Epidermal melanocyte (primary cell): ENCODE results near the gene TRMT1L.
"Not testable (repeated sequence)": the region's sequence is repeated elsewhere in the genome, so short reads cannot be mapped to it uniquely, and the experiment has no call there.

Experiments
- DNase-seq: peaks from one replicate; pipeline ENCODE4 v3.0.0; 2011; ENCODE audit warnings: low spot score; ENCODE audit not compliant: insufficient read length

TRMT1L gene, protein sequence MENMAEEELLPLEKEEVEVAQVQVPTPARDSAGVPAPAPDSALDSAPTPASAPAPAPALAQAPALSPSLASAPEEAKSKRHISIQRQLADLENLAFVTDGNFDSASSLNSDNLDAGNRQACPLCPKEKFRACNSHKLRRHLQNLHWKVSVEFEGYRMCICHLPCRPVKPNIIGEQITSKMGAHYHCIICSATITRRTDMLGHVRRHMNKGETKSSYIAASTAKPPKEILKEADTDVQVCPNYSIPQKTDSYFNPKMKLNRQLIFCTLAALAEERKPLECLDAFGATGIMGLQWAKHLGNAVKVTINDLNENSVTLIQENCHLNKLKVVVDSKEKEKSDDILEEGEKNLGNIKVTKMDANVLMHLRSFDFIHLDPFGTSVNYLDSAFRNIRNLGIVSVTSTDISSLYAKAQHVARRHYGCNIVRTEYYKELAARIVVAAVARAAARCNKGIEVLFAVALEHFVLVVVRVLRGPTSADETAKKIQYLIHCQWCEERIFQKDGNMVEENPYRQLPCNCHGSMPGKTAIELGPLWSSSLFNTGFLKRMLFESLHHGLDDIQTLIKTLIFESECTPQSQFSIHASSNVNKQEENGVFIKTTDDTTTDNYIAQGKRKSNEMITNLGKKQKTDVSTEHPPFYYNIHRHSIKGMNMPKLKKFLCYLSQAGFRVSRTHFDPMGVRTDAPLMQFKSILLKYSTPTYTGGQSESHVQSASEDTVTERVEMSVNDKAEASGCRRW

DNA sequence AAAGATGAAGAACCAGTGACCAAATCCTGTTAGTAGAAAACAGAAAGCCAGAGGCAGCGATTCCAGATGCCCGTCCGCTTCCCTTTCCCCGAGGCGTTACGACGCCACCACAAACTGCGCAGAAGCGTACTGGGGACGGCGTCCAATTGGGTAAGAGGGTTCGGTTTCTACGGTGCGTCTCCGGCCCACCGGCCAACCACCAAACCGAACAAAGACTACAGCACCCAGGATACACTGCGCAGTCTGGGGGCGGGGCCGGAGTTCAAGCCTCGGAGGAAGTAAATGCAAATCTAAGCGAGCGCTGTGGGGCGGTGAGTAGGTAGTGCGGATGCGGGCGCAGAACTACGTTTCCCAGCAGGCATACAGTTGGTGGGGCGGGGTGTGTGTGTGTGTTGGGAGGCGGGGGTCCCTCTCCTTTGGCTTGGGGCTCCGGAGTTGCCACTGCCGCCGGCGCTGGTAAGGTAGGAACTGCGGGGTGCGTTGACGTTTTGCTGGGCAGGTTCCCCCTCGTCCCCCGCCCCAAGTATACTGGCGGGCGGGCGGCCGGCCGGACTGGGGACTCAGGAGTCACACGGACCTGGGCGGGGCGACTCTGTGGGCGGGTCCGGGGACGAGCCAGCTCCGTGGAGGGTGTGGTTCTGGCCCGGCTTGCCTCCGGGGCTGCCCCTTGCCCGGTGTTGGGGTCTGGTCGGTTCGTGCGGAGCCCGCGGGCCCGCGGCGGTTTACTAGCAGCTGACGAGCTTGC is at the start of gene TRMT1L, which contains the start of gene SWT1:
TSS of gene TRMT1L (minus strand) at position 100 of the 745 bp plus-strand sequence. CDS start 241 bp downstream, outside the sequence.
TSS of gene SWT1 (plus strand) at position 314 of the 745 bp plus-strand sequence. CDS start 3,675 bp downstream, outside the sequence.
- peak; percentile 68 for DNase-seq

DNA sequence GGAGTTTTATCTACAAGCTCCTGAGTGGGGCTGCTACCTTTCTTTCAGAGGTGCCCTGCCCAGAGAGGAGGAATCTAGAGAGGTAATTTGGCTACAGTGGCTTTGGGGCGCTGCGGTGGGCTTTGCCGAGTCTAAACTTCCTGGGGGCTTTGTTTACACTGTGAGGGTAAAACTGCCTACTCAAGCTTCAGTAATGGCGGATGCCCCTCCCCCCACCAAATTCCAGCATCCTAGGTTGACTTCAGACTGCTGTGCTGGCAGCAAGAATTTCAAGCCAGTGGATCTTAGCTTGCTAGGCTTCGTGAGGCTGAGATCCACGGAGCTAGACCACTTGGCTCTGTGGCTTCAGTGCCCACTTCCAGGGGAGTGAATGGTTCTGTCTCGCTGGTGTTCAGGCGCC is 44.1 kb upstream of the TRMT1L start:
- no peak for DNase-seq

DNA sequence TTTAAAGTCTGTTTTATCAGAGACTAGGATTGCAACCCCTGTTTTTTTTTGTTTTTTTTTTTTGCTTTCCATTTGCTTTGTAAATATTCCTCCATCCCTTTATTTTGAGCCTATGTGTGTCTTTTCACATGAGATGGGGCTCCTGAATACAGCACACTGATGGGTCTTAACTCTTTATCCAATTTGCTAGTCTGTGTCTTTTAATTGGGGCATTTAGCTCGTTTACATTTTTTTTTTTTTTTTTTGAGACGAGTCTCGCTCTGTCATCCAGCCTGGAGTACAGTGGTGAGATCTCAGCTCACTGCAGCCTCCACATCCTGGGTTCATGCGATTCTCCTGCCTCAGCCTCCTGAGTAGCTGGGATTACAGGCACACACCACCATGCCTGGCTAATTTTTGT is 42.0 kb upstream of the TRMT1L start:
- not testable (repeated sequence) for DNase-seq

DNA sequence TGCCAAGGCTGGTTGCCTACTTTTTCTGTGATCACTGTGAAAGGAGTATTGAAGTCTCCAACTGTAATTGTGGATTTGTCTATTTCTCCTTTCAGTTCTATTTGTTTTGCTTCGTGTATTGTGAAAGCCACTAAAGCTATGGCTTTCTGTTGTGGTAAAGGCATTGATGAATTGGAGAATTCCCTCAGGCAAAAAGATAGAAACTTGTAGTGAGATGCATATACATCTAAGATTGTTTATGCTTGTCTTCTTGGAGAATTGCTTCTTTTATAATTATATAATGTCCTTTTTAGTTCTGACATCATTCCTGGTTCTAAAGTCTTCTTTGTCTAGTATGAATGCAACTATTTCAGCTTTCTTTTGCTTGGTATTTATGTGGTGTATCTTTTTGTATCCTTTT is 37.0 kb upstream of the TRMT1L start:
- no peak for DNase-seq

DNA sequence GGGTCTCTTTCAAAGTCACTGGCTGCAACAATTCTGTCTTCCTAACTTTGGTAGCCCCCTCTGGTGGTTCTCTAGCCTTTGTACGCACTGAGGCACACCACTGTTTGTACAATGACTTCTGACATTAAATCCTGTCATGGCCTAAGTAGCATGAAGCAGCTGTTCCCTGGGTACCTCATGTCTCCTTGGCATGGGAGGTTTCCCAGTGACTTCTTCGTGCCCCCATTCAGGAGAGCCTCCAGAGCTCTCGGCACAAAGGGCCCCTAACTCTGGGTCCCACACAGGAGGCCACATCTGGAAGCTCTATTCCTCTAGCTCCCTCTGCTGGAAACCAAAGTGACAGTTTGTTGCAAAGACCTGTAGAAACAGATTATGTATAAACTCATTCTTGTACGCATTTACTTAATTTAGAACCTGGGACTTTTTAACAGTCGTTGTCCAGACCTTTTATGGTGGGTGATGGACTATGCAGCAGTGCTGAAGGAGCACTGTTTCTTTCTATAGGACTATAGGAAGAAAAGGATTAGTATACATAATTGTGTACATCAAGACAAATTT is 13.6 kb upstream of the TRMT1L start:
- DNase-seq: peak; percentile 23

DNA sequence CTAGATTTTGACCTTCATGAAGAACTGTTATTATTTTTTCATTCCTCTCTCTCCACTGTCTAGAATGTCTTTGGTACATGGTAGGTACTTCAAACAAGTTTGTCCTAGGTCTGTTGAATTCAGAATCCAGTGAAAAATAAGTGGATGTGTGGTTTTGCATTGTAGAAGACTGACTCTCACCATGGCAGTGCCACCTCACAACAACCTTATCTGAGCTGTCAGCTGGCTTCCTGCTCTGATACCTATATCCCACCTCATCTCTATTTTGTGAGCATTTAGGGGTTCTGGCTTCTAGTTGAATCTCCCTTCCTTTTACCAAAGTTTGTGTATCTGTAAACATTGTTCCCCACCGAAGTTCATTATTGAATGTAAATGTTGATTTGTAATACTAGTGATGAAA is 9.4 kb upstream of the TRMT1L start:
- DNase-seq: no peak

DNA sequence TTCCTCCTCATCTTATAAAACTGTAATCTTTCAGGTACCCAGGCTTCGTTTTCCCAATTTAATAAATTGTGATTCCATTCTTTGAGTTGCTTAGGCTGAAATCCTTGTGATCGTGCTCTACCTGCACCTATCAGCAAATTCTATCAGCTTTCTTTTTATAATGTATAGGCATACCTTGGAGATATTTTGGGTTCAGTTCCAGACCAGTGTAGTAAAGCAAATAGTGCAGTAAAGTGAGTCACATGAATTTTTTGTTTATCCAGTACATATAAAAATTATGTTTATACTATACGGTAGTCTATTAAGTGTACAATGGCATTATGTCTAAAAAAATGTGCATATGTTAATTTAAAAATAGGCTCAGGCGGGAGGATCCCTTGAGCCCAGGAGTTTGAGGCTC is 5.7 kb upstream of the TRMT1L start:
- DNase-seq: no peak

DNA sequence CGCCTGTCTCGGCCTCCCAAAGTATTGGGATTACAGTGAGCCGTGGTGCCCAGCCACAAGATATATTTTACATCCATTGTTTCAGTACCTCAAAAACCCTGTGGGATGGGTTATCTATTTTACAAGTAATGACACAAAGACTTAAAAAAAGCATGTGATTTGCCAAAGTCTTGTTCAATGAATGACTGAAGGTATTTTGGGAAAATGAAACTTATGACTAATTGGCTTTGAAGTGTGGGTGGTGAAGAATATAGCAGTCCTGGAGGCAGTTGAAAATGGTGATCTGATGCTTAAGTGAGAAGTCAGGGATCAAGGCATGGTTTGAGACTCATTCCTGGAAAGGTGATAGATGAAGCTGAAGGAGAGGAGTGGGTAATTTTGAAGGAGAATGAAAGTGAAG is 3.2 kb upstream of the TRMT1L start:
- no peak for DNase-seq

DNA sequence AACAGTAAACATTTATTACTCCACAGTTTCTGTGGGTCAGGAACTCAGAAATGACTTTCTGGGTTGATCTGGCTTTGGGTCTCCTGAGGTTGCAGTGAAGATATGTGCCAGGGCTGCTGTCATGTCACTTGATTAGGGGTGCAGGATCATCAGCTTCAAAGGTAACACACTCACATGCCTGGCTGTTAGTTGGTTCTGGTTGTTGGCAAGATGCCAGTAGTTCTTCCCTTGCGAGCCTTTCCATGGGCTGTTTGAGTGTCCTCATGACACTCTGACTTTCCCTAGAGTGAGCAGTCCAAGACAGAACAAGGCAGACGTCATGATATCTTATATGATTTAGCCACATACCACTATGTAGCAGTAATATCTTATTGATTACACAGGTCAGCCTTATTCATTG is 2.0 kb upstream of the TRMT1L start:
- no peak for DNase-seq

DNA sequence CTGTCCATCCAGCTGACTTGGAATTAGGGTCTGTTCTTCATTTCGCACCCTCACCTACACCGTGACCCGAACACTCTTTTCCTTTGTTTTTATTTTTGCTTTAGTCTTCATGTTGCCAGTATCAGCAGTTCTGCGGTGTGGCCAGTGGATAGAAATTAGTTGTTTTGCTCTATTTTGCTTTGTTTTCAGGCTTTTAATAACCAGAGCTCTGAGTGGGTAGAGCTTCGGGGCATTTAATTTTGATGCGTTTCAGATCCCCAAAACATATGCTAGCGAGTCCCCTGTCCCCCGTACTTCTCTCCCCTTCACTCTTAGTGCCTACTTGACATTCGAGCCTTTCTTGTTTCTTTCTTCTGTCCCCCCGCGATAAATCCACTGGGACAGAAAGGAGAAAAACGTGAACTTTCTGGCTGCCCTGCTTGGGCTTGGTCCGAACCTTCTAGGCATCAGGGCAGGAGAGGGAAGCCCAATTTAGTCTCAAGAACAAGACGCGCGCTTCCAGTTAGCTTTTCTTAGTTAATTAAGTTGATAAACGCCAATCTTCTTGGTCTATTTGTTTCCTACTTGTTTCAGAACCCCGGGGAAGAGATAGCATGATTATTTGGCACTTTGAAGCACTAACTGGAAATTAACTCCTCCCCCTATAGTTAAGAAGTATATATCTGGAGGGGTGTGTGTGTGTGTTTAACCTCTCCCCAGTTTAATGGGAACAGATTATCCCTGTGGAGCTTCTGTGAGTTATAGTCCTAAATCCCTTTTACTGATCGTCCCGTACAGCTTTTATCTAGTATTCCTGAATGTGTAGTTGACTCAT is 1.1 kb upstream of the TRMT1L start:
- no peak for DNase-seq

DNA sequence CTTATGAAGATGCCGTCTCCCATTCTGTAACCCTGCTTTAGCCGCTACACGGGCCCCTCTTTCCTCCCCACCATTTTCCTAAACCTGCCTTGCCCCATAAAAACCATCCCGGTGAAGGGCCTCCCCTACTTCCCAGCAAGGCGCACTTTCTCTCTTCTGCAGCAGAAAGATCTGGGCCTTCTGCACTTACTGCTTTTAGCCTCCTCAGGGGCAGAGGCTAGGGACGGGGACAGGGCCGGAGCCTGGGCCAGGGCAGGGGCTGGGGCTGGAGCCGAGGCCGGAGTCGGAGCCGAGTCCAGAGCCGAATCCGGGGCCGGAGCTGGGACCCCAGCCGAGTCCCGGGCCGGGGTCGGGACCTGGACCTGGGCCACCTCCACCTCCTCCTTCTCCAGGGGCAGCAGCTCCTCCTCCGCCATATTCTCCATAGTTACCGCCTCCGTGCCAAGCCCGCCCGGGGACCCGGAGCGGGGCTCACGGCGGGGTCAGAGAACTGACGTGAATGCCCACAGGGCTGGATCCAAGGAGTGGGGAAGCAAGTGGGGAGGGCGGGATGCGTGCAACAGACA is 382 bp downstream of the TRMT1L start:
- no peak for DNase-seq

DNA sequence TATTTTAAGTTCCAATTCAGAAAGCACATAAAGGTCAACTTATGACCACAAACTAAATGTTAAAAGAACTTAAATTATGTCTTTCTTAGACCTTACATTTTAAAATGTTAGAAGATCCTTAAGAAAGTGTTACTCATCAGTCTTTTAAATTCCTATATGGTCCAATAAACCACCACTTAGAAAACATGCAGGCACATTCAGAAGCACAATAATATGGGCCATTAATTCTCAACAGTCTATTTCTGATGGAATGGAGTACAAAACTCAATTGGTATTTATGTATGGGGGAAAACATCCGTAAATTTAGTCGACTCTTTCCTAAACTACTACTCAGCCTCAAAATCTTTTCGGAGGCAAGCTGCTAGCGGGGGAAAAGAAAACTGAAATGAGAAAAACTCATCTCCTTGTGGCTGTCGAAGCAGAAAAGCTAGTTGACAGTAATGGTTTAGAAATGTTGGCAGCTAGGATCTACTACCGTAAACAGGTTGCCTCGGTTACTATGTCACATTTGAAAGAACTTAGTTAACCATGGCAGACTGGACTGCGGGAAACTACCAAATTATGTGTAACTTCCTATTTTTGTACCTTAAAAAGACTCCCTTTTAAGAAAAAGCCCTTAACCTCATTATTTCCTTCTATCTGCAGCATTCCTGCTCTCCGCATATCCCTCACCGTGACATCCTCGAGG is 1.0 kb downstream of the TRMT1L start:
- DNase-seq: no peak

DNA sequence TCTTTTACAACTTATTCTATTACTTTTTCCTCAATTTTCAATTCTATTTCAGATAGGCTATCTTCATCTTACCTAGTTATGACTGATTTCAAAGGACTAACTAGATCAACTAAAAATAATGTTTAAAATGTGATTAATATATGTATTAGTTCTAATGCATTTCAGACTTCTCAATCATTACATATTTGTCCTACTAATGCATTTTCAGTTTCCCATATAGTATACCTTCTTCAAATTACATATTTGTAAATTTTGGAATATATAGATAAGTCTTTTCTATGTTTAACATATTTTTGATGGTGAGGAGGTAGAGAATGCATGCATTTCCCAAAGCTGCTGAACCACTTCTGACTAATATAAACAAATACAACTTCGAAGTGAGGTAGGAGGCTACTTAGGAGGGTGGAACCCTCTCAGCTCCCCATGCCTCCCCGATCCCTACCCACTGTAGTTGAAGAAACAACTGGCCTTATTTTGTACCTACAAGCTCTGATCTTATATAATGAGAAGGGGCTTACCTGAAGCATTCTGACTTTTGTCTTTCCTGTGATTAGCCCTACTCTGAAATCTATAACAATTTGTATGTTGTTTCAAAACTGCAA is 1.7 kb downstream of the TRMT1L start:
- no peak for DNase-seq

DNA sequence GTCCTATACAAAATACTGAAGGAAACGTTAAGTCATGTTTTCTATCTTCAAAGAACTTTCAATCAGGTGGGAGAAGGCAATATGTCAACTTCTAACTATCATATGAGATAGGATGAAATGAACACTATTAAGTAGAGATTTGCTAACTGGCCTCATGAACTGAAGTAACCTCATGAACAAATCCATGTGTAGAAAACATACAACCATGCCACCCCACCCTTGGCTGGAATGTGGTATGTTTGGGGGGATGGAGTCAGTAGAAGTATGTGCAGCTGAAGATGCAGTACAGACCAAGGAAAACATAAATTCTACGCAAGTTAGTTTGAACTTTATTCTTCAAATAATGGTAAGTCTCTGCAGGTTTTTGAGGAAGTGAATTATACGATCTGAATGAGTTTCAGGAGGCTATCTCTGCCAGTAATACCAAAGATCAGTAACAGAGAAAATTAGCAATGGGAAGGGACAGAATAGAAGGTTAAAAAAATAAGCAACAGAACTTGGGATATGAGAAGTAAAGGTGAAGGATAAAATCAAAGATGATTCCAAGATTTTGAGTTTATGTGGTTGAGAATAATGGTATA is 4.5 kb downstream of the TRMT1L start:
- no peak for DNase-seq

DNA sequence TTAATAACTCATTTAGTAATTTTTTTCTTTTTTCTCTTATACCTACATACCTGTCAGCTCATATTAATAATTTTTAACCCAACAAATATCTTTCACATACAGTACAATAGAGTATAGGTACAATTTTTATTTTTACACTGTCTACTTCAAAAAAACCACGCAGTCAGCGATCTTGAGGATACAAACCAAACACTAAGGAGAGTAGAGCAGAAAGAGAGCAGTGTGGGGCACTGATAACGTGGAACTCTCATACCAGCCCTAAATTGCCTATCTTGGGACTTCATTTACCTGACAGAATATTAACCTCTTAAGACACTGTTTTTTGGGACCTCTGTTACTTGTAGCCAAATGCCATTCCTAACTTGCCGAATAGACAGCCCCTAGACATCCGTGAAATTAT is 5.5 kb downstream of the TRMT1L start:
- DNase-seq: no peak

DNA sequence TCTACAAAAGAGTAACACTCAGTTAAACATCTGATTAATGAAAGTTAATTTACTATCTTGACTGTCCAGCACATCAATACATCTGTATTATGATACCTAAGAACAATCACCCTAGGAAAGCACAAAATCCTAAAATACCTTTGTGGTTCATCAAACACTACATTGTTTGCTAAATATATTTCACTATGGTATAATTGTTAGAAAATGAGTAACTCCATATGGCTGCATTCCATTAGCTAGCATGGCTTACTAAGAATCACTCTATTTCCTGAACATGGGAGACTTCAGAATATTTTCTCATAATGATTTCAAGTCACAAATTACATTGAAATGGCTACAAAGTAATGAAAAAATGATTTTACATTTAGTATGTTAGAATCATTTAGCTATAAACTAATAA is 12.5 kb downstream of the TRMT1L start:
- no peak for DNase-seq

DNA sequence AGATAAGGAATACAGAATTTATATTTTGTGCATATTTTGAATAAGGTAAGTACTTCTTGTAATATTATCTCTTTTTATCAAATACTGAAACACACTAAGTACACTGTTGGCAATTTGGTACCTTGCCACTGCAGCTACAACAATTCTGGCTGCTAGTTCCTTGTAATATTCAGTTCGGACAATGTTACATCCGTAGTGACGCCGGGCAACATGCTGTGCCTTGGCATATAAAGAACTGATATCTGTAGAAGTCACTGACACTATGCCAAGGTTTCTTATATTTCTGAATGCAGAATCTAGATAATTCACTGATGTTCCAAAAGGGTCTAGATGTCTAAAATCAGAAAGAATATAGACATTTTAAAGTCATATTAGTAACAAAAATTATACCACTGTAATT is 17.5 kb downstream of the TRMT1L start:
- no peak for DNase-seq

DNA sequence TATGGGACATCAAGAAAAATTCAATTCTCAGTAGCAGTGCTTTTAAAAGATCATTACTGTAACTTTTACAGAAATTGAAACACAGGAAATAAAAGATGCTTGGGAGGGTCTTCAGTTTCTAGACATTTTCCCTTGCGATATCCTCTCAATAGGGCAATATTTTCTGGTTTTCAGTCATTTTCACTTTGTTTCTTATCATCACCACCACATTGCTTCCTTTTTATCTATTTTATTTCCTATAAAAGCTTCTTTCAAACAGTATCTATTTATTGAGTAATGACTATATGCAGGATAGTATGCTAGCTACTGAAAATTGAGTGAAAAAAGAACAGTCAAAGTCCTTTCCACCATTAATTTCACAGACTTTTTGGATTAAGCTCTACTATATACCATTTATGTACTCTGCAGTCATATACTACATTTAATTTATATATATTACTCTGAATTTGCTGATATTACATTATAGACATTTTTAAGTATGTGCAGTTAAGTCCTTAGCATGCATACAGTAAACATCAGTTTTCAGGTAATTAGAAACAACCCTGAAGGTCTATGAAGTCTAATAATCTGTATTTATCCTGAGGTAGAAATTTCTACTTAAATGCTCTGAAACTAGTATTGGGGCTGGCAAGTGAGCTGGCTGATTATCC is 18.7 kb downstream of the TRMT1L start:
- DNase-seq: no peak

DNA sequence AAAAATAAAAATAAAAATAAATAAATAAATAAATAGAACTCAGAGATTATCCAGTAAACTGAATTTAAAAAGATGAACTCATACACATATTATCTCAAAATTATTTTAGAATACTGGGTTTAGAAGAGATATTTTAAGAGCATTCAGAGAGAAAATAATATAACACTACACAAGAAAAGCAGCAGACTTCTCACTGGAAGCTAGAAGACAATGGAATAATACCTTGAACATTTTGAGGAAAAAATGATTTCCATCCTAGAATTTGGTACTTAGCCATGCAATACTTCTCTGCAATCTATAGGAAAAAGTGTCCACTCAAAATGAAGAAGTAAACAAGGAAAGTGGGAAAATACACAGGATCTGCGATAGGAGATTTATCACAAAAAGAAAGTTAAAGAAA is 24.2 kb downstream of the TRMT1L start:
- no peak for DNase-seq
